CD8-positive, alpha-beta memory T cell (primary cell): ENCODE results near the gene FGFR4. TPM values are rescaled to one million over a fixed set of nuclear protein-coding genes. Genes with fewer than 3 reads are reported as not detected.
A peak's percentile ranks its signal among the peaks of the same experiment; 100 is the strongest.

ENCODE experiments used
- CTCF ChIA-PET: fragments of 350-600 bp; sonication (Branson Sonifier 250); formaldehyde crosslinking; loops from one replicate; lab custom pipeline; 2021; ENCODE audit warnings: antibody characterized with exemption; lab: Charles Lee
- POLR2A ChIA-PET: fragments of 350-600 bp; sonication (Branson Sonifier 250); formaldehyde crosslinking; loops from one replicate; lab custom pipeline; 2021; ENCODE audit warnings: antibody characterized with exemption; lab: Charles Lee
- DNase-seq, 5 donors: peaks; one replicate each; pipeline versions ENCODE4 v3.0.0 to v3.0.0-alpha.2; 2020 to 2022; ENCODE audit warnings: mixed read lengths in 1 of 5
- H3K27ac ChIP-seq: one replicate; pipeline ENCODE4 v1.7.0; 2013; ENCODE audit warnings: low read depth, mild to moderate bottlenecking, low read length, moderate library complexity
- H3K27me3 ChIP-seq: 2 replicates; pipeline ENCODE4 v1.7.0; 2013; ENCODE audit warnings: low read length, mild to moderate bottlenecking; ENCODE audit not compliant: insufficient read depth, poor library complexity, severe bottlenecking
- H3K36me3 ChIP-seq: 2 replicates; pipeline ENCODE4 v1.7.0; 2013; ENCODE audit warnings: mild to moderate bottlenecking, low read length, moderate library complexity; ENCODE audit not compliant: insufficient read depth
- H3K4me1 ChIP-seq: 2 replicates; pipeline ENCODE4 v1.7.0; 2013; ENCODE audit warnings: mild to moderate bottlenecking, low read length, moderate library complexity; ENCODE audit not compliant: insufficient read depth
- H3K4me3 ChIP-seq: 2 replicates; pipeline ENCODE4 v1.7.0; 2013; ENCODE audit warnings: mild to moderate bottlenecking, low read length
- H3K9me3 ChIP-seq: 2 replicates; pipeline ENCODE4 v1.7.0; 2013; ENCODE audit warnings: mild to moderate bottlenecking, low read length
- H3K27ac Mint-ChIP-seq, 8 donors: one replicate each; pipeline ENCODE4 v1.8.0; 2020 to 2021; ENCODE audit warnings: mixed read lengths in 8 of 8, mild to moderate bottlenecking in 6 of 8, inconsistent platforms in 3 of 8, moderate library complexity in 3 of 8
- H3K27me3 Mint-ChIP-seq, 2 donors: one replicate each; pipeline ENCODE4 v1.8.0; 2020 to 2021; ENCODE audit warnings: mixed read lengths in 2 of 2, mild to moderate bottlenecking in 1 of 2, moderate library complexity in 1 of 2
- H3K36me3 Mint-ChIP-seq, 3 donors: one replicate each; pipeline ENCODE4 v1.8.0; 2020 to 2021; ENCODE audit warnings: mixed read lengths in 3 of 3, inconsistent platforms in 1 of 3, mild to moderate bottlenecking in 1 of 3
- H3K4me1 Mint-ChIP-seq, 3 donors: one replicate each; pipeline ENCODE4 v1.8.0; 2020 to 2021; ENCODE audit warnings: mixed read lengths in 3 of 3, inconsistent platforms in 1 of 3, mild to moderate bottlenecking in 1 of 3
- H3K4me3 Mint-ChIP-seq, 7 donors: one replicate each; pipeline ENCODE4 v1.8.0; 2020 to 2021; ENCODE audit warnings: mixed read lengths in 7 of 7, mild to moderate bottlenecking in 6 of 7, moderate library complexity in 4 of 7, inconsistent platforms in 2 of 7
- H3K9me3 Mint-ChIP-seq, 5 donors: one replicate each; pipeline ENCODE4 v1.8.0; 2020 to 2022; ENCODE audit warnings: mixed read lengths in 5 of 5, mild to moderate bottlenecking in 3 of 5, moderate library complexity in 2 of 5, inconsistent platforms in 1 of 5
- polyA plus RNA-seq: library from polyadenylated mRNA; unstranded; fragments of 300-500 nt; fragmentation: Illumina TruSeq; gene quantifications from one replicate; pipeline ENCODE4 v1.2.3, GENCODE V29; 2021
- total RNA-seq, 2 experiments: library from RNA; stranded (reverse); gene quantifications; one replicate each; pipeline ENCODE4 v1.2.3, GENCODE V29; 2021

The FGFR4 gene
- total and polyA plus RNA-seq, 3 experiments from 2014 or later, result 0.29 to 1.2 (median 0.42) TPM

DNA sequence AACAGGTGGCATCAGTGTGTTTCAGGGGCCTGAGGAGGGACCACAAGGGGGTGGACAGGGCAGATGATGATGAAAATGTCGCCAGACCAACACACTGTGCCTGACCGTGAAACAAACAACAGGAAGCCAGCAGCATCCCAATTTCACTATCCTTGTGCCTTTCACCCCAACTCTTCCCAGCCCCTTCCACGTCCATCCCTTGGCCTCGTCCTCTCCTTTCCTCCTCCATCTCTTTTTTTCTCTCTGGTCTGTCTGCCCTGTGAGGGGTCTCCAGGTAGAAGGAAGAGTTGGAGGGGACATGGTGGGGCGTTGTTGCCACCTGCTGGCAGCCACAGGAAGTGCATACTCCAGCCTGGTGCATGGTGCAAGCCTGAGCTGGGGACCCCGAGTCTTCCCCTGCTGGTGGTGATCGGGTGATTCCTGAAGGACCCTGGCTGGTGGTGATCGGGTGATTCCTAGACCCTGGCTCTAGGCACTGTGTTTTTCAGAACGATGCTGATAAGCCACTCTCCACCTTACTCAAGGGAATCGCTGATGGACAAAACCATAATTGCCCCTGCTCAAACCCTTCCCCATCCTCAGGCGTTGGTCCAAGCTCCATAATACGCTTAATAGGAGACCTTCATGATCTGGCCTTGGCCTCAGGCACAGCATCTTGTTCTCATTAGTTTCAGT lies 25.1 kb downstream of the FGFR4 start:
- Histone ChIP-seq H3K36me3 (no peaks in the 10 kb centered on the region), H3K4me3 (no peak overlapping the region), H3K4me1 (peaks cover 11% of the 10 kb centered on the region), H3K9me3 (no peaks in the 10 kb centered on the region), H3K27ac (no peak overlapping the region), H3K27me3 (no peaks in the 10 kb centered on the region)
- peak overlapping the region in 1 of 7 donors; percentile 50 for H3K4me3 Mint-ChIP-seq
- H3K27ac Mint-ChIP-seq, result peak overlapping the region in 1 of 8 donors; percentile 63
- ChIA-PET CTCF (interaction anchor here (0.6 to 4.8 kb wide), 22 partner anchors 10 to 479 kb away, joined by 3 to 31 read pairs (median 4); partner anchors contain the start of genes MXD3, NSD1, PRELID1 and RAB24), POLR2A (interaction anchor here (0.7 to 3.2 kb wide), 2 partner anchors 22 to 582 kb away, joined by 4 to 16 read pairs; partner anchors contain the start of gene NSD1)
- H3K27me3 Mint-ChIP-seq, result no peaks in the 10 kb centered on the region
- H3K36me3 Mint-ChIP-seq, result peaks cover 0 to 1% (median 0%) of the 10 kb centered on the region in 3 donors
- H3K4me1 Mint-ChIP-seq, result peaks cover 15 to 20% (median 19%) of the 10 kb centered on the region in 3 donors
- peak; percentile 38 to 67 (median 47) for DNase-seq
- H3K9me3 Mint-ChIP-seq, result no peaks in the 10 kb centered on the region

DNA sequence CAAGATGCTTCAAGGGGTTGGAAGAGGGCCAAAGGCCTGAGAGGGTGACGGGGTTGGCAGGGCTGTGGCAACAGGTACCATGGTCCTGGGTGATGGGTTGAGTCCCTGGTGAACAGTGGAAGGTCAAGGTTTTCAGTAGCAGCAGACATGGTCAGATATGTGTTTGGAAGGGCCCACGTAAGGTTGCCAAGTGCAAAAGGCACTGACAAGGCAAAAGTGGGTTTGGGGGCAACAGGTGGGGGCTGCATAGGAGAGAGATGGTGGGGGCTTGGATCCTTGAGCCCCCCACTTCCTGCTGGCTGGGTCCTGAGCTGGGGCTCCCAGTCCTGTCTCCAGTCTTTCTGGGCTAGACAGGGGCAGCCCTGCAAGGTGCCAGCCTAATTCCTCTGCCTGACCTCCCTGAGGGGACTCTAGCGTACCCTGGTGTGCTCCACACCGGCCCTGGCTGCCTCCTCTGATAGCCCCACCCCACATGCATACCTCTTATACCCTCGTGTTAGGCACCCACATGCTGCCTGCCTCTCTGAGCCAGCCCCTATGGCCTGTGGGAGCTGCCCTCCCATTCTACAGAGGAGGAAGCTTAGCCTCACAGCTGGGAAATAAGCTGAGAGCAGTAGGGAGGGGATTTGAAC lies 26.0 kb downstream of the FGFR4 start:
- Mint-ChIP-seq H3K4me3 (peak overlapping the region in 1 of 7 donors; percentile 75), H3K9me3 (no peaks in the 10 kb centered on the region), H3K27ac (peak overlapping the region in 1 of 8 donors; percentile 70), H3K36me3 (peaks cover 0 to 1% (median 0%) of the 10 kb centered on the region in 3 donors), H3K4me1 (peaks cover 19 to 24% (median 24%) of the 10 kb centered on the region in 3 donors), H3K27me3 (no peaks in the 10 kb centered on the region)
- Histone ChIP-seq H3K4me1 (peaks cover 16% of the 10 kb centered on the region), H3K9me3 (no peaks in the 10 kb centered on the region), H3K4me3 (no peak overlapping the region), H3K27ac (no peak overlapping the region), H3K27me3 (no peaks in the 10 kb centered on the region), H3K36me3 (no peaks in the 10 kb centered on the region)
- ChIA-PET CTCF (interaction anchor here (0.6 to 4.8 kb wide), 28 partner anchors 12 to 455 kb away, joined by 3 to 31 read pairs (median 4); partner anchors contain the start of genes MXD3, NSD1, PRELID1 and RAB24), POLR2A (interaction anchor here (3.2 kb wide), 1 partner anchor 21 kb away, joined by 16 read pairs; the partner anchor contains the start of gene NSD1)
- DNase-seq, result no peak

DNA sequence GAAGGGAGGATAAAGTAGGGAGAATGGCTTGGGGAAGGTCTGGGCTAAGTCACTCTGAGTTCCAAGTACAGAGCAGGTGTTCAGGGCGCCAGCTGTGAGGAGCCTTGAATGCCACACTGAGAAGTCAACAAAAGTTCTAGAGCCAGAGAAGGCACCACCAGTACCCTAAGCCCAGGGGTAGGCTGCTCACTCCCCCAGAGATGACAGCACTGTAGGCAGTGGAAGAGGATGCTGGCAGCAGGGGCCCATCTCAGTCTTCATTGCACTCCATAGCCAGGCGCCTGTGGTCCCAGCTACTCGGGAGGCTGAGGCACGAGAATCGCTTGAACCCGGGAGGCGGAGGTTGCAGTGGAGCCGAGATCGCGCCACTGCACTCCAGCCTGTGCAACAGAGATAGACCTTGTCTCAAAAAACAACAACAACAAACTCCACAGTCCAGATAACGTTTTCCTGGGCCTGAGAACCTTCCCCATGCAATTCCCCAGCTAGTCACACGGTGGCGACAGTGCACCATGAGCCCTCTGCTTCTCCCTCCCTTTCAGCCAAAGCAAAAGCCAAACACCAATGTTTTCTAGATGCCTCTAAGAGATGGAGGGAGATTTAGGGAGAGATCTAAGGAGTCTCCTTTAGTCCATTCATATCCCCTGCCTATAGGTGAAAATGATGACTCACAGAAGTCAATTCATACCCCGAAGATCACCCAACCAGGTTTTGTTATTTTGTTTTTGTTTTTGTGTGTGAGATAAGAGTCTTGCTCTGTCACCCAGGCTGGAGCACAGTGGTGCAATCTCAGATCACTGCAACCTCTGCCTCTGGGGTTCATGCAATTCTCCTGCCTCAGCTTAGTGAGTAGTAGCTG lies 27.1 kb downstream of the FGFR4 start:
- no peaks in the 10 kb centered on the region for H3K27me3 Mint-ChIP-seq
- no peaks in the 10 kb centered on the region for H3K27me3 ChIP-seq
- peaks cover 19 to 24% (median 24%) of the 10 kb centered on the region in 3 donors for H3K4me1 Mint-ChIP-seq
- DNase-seq, result peak; percentile 65 to 82 (median 70)
- H3K9me3 ChIP-seq, result no peaks in the 10 kb centered on the region
- no peaks in the 10 kb centered on the region for H3K36me3 ChIP-seq
- ChIA-PET POLR2A (interaction anchor here (0.5 to 3.2 kb wide), 2 partner anchors 12 to 20 kb away, joined by 6 to 16 read pairs; partner anchors contain the start of gene NSD1), CTCF (interaction anchor here (0.6 to 4.8 kb wide), 37 partner anchors 8 to 453 kb away, joined by 3 to 31 read pairs (median 4); partner anchors contain the start of genes MXD3, NSD1, PRELID1 and RAB24)
- no peak overlapping the region for H3K27ac ChIP-seq
- H3K9me3 Mint-ChIP-seq, result no peaks in the 10 kb centered on the region
- H3K4me1 ChIP-seq, result peaks cover 16% of the 10 kb centered on the region
- H3K36me3 Mint-ChIP-seq, result peaks cover 0 to 1% (median 0%) of the 10 kb centered on the region in 3 donors
- no peak overlapping the region for H3K4me3 ChIP-seq
- peak overlapping the region in 1 of 8 donors; percentile 1 for H3K27ac Mint-ChIP-seq
- H3K4me3 Mint-ChIP-seq, result no peak overlapping the region

DNA sequence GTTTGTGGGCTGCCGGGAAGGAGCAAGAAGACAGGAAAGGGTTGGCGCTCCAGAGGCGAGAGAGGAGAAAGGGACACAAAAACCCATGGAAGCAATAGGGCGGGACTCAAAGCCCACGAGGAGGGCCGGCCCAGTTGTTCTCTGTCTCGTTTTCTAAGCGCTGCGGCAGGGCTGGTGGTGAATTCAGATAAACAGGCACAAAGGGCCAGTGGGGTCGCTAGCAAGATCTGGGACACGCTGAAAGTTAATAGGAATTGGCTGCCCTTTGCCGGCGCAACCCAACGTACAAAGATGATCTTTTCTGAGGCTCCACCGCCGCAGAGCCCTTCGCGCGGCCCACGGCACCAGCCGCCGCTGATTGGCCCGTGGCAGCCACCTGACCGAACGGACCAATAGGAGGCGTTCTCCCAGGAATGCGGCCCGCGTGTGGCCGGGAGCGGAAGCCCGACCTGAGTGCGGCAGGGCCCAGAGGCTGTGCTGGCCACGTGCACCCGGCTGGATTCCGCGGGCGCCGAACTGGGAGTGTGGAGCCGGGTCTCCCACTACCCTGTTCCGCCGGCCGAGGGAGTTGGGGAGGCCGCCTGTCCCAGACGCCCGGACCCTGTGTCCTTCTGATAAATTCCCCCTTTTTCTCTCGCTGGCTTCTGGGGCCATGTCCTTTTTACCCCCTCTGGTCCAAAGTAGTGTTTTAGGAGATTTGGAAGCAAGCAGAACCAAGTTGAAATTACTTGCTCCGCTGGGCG lies 30.1 kb downstream of the FGFR4 start:
- peak; percentile 68 to 88 (median 79) for DNase-seq
- Histone ChIP-seq H3K27ac (peak overlapping the region; percentile 55), H3K4me3 (peak overlapping the region; percentile 35), H3K4me1 (peaks cover 13% of the 10 kb centered on the region), H3K27me3 (no peaks in the 10 kb centered on the region), H3K9me3 (no peaks in the 10 kb centered on the region), H3K36me3 (no peaks in the 10 kb centered on the region)
- H3K4me1 Mint-ChIP-seq, result peaks cover 16 to 21% (median 21%) of the 10 kb centered on the region in 3 donors
- POLR2A ChIA-PET, result interaction anchor here (1.0 kb wide), 1 partner anchor 16 kb away, joined by 3 read pairs; no protein-coding TSS in a partner anchor
- H3K27ac Mint-ChIP-seq, result peak overlapping the region; percentile 16 to 91 (median 80)
- H3K9me3 Mint-ChIP-seq, result no peaks in the 10 kb centered on the region
- H3K36me3 Mint-ChIP-seq, result peaks cover 0 to 1% (median 0%) of the 10 kb centered on the region in 3 donors
- peak overlapping the region; percentile 20 to 89 (median 76) for H3K4me3 Mint-ChIP-seq
- no peaks in the 10 kb centered on the region for H3K27me3 Mint-ChIP-seq
- CTCF ChIA-PET, result no interaction called here

DNA sequence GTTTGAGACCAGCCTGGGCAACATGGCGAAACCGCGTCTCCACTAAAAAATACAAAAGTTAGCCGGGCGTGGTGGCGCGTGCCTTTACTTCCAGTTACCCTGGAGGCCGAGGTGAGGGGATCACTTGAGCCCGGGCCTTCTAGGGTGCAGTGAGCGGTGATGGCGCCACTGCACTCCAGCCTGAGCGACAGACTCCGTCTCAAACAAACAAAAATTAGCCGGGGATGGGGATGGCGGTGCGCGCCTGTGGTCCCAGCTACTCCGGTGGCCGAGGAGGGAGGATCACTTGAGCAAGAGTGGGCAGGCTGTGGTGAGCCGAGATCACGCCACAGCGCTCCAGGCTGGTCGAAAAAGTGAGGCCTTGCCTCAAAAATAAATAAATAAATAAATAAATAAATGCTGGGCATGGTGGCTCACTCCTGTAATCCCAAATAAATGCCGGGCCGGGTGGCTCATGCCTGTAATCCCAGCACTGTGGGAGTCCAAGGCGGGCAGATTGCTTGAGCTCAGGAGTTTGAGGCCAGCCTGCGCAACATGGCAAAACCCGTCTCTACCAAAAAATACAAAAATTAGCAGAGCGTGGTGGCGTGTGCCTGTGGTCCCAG lies 30.8 kb downstream of the FGFR4 start:
- H3K27me3 Mint-ChIP-seq, result no peaks in the 10 kb centered on the region
- peaks cover 15 to 19% (median 18%) of the 10 kb centered on the region in 3 donors for H3K4me1 Mint-ChIP-seq
- CTCF ChIA-PET, result interaction anchor here (1.2 kb wide), 1 partner anchor 285 kb away, joined by 3 read pairs; no protein-coding TSS in a partner anchor
- peaks cover 12% of the 10 kb centered on the region for H3K4me1 ChIP-seq
- H3K9me3 Mint-ChIP-seq, result no peaks in the 10 kb centered on the region
- H3K27ac ChIP-seq, result peak overlapping the region; percentile 30
- peaks cover 0 to 1% (median 0%) of the 10 kb centered on the region in 3 donors for H3K36me3 Mint-ChIP-seq
- peak overlapping the region in 3 of 7 donors; percentile 20 to 67 (median 41) for H3K4me3 Mint-ChIP-seq
- H3K4me3 ChIP-seq, result no peak overlapping the region
- no peak for DNase-seq
- peak overlapping the region in 2 of 8 donors; percentile 16 to 24 for H3K27ac Mint-ChIP-seq
- POLR2A ChIA-PET, result interaction anchor here (1.0 kb wide), 2 partner anchors 15 to 18 kb away, joined by 3 read pairs; no protein-coding TSS in a partner anchor
- no peaks in the 10 kb centered on the region for H3K9me3 ChIP-seq
- no peaks in the 10 kb centered on the region for H3K36me3 ChIP-seq
- H3K27me3 ChIP-seq, result no peaks in the 10 kb centered on the region

DNA sequence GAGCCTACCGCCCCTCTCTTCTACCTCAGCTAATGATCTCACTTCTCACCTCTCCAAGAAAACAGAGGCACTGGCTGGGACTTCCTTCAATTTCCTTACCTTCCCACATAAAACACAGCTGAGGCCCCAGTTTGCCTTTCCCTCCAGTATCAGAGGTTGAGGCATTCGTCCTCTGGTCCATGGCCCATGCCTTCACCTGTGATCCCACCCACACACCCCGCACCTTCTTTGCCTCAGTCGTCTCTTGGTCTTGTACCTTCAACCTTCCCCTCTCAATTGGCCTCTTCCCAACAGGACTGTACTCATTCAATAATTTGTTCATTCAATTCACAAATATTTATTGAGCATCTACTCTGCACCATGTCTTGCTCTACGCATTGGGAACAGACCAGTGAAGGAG lies 35.9 kb downstream of the FGFR4 start:
- no peaks in the 10 kb centered on the region for H3K4me1 ChIP-seq
- DNase-seq, result no peak
- no peak overlapping the region for H3K27ac ChIP-seq
- no peaks in the 10 kb centered on the region for H3K27me3 Mint-ChIP-seq
- no peaks in the 10 kb centered on the region for H3K4me1 Mint-ChIP-seq
- CTCF ChIA-PET, result interaction anchor here (1.0 to 1.2 kb wide), 3 partner anchors 9 to 12 kb away, joined by 3 to 4 read pairs (median 4); no protein-coding TSS in a partner anchor
- POLR2A ChIA-PET, result no interaction called here
- no peaks in the 10 kb centered on the region for H3K9me3 Mint-ChIP-seq
- no peaks in the 10 kb centered on the region for H3K27me3 ChIP-seq
- H3K27ac Mint-ChIP-seq, result peak overlapping the region in 1 of 8 donors; percentile 30
- H3K4me3 ChIP-seq, result no peak overlapping the region
- H3K36me3 Mint-ChIP-seq, result no peaks in the 10 kb centered on the region
- H3K4me3 Mint-ChIP-seq, result no peak overlapping the region
- no peaks in the 10 kb centered on the region for H3K9me3 ChIP-seq
- H3K36me3 ChIP-seq, result no peaks in the 10 kb centered on the region
